ENCODE data around the gene BAX. TPM values are rescaled to one million over a fixed set of nuclear protein-coding genes. Genes with fewer than 3 reads are reported as not detected.
A peak's percentile ranks its signal among the peaks of the same experiment; 100 is the strongest.

Gene BAX
- total and polyA plus RNA-seq, 2 of the 13 experiments (the other 11 are each of a cell fraction or from before 2014, with no cell fraction given), result 139 to 176 TPM

DNA sequence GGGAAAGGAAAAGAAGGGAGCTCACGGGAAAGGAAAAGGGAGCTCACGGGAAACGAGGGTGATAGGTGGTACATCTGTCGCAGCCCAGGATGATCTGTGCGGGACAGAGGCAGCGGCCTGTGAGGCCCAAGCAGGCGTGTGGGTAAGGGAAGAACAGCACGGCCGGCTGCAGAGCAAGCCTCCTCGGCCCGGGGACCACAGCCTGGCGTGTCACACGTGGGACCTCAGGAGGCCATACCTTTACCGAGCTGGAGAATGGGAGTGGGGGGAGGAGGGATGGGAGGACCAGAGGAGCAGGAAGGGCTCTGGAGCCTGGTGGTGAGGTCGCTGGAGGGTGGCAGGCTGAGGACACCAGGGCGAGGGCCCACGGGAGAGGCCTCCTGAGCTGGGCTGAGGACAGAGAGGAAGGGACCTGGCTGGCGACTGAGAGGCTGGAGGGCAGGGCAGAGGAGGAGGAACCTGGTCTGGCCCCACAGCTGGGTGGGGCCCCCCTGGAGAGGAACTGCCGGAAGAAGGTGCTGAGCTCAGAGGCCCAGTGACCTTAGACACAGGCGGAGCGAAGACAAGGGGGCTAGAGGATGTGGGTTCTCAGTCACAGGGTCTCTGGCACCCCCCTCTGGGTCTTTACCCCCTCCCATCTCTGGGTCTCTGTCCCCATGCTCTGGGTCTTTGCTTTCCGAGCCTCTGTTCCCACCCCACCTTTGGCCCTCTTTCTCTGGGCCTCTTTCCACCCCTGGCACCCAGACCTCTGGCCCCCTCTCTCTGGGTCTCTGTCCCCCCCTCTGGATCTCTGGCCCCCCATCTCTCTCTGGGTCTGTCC lies 7.6 kb downstream of the BAX start (continued):
- TF ChIP-seq TFE3 (CRISPR knock-in tag; IDR thresholded peaks at IDR 0.05), result no peak; the same call in none of the 2 replicates
- peak; percentile 77 for TF ChIP-seq ZNF724P (CRISPR knock-in tag; IDR thresholded peaks at IDR 0.05; ENCODE audit: borderline replicate concordance)
- peak; percentile 69; the same call in 1 of the 2 replicates for TF ChIP-seq ZNF816 (CRISPR knock-in tag; IDR thresholded peaks at IDR 0.05; ENCODE audit: borderline replicate concordance)
- TF ChIP-seq, protein P1, sequence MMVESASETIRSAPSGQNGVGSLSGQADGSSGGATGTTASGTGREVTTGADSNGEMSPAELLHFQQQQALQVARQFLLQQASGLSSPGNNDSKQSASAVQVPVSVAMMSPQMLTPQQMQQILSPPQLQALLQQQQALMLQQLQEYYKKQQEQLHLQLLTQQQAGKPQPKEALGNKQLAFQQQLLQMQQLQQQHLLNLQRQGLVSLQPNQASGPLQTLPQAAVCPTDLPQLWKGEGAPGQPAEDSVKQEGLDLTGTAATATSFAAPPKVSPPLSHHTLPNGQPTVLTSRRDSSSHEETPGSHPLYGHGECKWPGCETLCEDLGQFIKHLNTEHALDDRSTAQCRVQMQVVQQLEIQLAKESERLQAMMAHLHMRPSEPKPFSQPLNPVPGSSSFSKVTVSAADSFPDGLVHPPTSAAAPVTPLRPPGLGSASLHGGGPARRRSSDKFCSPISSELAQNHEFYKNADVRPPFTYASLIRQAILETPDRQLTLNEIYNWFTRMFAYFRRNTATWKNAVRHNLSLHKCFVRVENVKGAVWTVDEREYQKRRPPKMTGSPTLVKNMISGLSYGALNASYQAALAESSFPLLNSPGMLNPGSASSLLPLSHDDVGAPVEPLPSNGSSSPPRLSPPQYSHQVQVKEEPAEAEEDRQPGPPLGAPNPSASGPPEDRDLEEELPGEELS (CRISPR knock-in tag; IDR thresholded peaks at IDR 0.05), result peak; percentile 72
- TF ChIP-seq KLF16 (CRISPR knock-in tag; IDR thresholded peaks at IDR 0.05), result peak in 1 of 2 experiments; percentile 89; a peak in 2 of 4 replicates
- TF ChIP-seq, protein P2, sequence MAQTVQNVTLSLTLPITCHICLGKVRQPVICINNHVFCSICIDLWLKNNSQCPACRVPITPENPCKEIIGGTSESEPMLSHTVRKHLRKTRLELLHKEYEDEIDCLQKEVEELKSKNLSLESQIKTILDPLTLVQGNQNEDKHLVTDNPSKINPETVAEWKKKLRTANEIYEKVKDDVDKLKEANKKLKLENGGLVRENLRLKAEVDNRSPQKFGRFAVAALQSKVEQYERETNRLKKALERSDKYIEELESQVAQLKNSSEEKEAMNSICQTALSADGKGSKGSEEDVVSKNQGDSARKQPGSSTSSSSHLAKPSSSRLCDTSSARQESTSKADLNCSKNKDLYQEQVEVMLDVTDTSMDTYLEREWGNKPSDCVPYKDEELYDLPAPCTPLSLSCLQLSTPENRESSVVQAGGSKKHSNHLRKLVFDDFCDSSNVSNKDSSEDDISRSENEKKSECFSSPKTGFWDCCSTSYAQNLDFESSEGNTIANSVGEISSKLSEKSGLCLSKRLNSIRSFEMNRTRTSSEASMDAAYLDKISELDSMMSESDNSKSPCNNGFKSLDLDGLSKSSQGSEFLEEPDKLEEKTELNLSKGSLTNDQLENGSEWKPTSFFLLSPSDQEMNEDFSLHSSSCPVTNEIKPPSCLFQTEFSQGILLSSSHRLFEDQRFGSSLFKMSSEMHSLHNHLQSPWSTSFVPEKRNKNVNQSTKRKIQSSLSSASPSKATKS (CRISPR knock-in tag; IDR thresholded peaks at IDR 0.05), result no peak; the same call in 1 of the 2 replicates
- TF ChIP-seq ZNF3 (CRISPR knock-in tag; IDR thresholded peaks at IDR 0.05), result 0 out of 2 replicates have a peak, but pooled peaks have one; percentile 20
- TF ChIP-seq, protein P3, sequence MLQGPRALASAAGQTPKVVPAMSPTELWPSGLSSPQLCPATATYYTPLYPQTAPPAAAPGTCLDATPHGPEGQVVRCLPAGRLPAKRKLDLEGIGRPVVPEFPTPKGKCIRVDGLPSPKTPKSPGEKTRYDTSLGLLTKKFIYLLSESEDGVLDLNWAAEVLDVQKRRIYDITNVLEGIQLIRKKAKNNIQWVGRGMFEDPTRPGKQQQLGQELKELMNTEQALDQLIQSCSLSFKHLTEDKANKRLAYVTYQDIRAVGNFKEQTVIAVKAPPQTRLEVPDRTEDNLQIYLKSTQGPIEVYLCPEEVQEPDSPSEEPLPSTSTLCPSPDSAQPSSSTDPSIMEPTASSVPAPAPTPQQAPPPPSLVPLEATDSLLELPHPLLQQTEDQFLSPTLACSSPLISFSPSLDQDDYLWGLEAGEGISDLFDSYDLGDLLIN (CRISPR knock-in tag; IDR thresholded peaks at IDR 0.05; ENCODE audit: borderline replicate concordance), result no peak
- peak; percentile 84 for TF ChIP-seq ZNF629 (CRISPR knock-in tag; conservative IDR thresholded peaks at IDR 0.05)
- TF ChIP-seq YY1 (IDR thresholded peaks at IDR 0.05; ENCODE audit: insufficient read depth, insufficient replicate concordance, low read depth, low read length), result no peak
- TF ChIP-seq MNT (IDR thresholded peaks at IDR 0.05), result no peak
- TF ChIP-seq, protein P4, sequence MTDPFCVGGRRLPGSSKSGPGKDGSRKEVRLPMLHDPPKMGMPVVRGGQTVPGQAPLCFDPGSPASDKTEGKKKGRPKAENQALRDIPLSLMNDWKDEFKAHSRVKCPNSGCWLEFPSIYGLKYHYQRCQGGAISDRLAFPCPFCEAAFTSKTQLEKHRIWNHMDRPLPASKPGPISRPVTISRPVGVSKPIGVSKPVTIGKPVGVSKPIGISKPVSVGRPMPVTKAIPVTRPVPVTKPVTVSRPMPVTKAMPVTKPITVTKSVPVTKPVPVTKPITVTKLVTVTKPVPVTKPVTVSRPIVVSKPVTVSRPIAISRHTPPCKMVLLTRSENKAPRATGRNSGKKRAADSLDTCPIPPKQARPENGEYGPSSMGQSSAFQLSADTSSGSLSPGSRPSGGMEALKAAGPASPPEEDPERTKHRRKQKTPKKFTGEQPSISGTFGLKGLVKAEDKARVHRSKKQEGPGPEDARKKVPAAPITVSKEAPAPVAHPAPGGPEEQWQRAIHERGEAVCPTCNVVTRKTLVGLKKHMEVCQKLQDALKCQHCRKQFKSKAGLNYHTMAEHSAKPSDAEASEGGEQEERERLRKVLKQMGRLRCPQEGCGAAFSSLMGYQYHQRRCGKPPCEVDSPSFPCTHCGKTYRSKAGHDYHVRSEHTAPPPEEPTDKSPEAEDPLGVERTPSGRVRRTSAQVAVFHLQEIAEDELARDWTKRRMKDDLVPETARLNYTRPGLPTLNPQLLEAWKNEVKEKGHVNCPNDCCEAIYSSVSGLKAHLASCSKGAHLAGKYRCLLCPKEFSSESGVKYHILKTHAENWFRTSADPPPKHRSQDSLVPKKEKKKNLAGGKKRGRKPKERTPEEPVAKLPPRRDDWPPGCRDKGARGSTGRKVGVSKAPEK (CRISPR knock-in tag; IDR thresholded peaks at IDR 0.05; ENCODE audit: borderline replicate concordance), result peak; percentile 96; the same call in 1 of the 2 replicates
- TF ChIP-seq ZNF543 (CRISPR knock-in tag; IDR thresholded peaks at IDR 0.05), result no peak
